Mucosa of gallbladder (tissue), 1 donor: ENCODE data around the gene SLC17A6. TPM values are rescaled to one million over a fixed set of nuclear protein-coding genes. Genes with fewer than 3 reads are reported as not detected.

Experiments
- DNase-seq: peaks from one replicate; pipeline ENCODE4 v3.0.0-alpha.2; 2020; ENCODE audit warnings: low spot score
- total RNA-seq: library from RNA; stranded (reverse); gene quantifications from one replicate; pipeline ENCODE4 v1.2.1, GENCODE V29; 2021
- donor health status: DM: no; HTN: no; CAD: no.

Gene SLC17A6
- total RNA-seq, 1 donor from 2014 or later: not detected

DNA sequence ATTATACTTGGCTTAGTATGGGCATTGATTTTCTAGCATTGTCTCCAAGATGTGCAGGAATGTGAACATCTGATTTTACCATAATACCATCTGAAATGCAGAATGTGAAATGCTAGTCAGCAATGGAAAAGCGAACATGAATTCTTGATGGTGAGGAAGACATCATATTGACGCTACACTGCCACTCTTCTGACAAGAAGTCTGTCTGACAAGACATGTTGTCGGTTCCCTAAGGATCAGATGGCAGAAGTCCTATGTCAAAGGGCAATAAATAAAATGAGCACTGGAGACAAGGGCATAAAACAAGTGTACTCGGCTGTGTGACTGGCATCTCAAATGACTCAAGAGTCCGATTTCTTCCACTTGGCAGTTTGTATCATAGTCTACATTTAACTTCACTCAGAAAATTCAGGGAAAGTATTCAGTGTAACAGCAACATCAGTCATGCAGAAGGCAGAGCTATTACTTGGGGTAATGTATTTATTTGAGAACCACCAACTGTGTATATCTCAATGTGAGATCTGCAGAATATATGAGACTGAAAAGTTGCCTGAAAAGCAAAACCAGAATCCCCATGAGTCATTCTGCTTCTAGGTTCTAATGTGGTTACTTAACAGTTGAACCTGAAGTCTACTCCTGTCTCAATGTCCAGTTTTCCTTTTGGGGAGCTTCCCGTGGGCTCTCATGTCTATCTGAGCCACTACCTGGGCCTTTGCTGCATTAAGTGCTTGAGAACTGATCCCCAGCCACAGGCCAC is 51.5 kb downstream of the SLC17A6 start:
- no peak for DNase-seq

DNA sequence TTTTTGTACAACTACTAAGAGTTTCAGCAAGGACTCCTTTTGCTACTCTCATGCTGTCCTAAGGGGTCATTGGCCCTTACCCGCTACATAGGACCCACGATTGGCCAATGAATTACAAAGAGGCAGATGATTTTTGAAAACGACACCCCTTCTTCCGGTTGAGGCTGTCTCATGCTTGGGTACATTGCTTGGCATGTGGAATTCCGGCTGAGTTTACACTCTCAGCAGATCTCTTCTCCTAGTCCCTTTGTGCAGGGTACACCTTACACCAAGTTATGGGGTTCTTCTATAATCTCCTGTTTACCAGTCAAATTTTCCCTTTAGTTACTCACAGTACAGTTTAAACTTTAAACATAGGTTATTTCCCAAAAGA is 52.1 kb downstream of the SLC17A6 start:
- DNase-seq: no peak

DNA sequence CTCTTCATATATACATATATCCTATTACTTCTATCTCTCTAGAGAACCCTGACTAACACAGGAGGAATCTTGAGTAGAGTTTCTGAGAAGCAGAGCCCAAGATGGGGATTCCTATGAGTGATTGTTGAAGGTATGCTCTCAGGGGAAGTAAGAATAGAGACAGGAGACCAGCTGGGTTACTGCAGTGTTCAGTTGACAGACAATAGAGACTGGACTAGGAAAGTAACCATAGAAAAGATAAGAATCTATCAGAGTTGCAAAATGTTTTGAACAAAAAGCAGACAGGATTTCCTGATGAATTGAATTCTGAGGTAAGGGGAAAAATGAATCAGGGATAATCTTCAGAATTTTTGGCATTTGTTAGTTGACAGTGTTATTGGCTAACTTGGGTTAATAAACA is 54.4 kb downstream of the SLC17A6 start:
- DNase-seq: no peak

DNA sequence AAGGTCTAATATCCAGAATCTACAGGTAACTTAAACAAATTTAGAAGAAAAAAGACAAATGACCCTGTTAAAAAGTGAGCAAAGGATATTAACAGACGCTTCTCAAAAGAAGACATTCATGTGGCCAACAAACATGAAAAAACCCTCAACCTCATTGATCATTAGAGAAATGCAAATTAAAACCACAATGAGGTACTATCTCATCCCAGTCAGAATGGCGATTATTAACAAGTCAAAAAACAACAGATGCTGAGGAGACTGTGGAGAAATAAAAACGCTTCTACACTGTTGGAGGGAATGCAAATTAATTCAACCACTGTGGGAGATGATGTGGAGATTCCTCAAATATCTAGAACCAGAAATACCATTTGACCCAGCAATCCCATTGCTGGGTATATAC is 67.2 kb downstream of the SLC17A6 start:
- DNase-seq: no peak

GRCh38 chr11:22407267-22407666 is 69.1 kb downstream of the SLC17A6 start:
- DNase-seq: no peak

DNA sequence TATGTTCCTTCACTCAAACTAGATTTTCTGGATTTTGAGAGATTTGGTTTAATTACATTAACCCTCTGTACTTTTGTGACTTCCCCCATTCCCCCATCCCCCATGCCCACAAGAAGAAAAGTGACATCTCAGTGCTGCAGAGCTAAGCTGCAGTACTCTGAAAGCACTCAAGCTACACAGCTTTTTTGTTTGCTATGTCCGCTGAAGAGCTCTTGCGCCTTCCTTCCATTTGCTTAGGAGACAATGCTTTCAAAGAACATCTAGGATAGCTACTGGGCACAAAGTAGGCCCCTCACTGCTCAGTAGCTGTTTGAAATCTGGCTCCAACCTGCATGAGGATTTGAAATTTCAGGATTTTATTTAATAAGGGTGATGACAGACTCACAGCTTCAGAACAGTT is 69.7 kb downstream of the SLC17A6 start:
- DNase-seq: no peak

DNA sequence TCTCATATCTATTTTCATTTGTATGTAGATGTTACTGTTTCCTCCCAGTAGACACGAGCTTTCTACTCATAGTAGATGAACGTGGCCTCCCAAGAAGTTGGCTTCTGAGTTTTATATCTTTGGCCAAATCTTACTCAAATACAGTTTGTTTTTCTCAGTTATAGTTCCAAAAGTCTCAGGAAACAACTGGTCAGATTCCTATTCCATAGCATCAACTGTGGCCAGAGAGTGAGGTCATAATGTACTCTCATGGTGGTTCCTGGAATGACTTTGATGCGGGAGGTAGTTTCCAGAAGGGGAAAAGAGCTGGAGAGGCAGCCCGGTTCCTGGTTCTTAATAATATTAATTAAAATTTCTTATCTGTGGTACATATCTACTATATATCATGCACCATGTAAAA is 77.3 kb downstream of the SLC17A6 start:
- DNase-seq: no peak

DNA sequence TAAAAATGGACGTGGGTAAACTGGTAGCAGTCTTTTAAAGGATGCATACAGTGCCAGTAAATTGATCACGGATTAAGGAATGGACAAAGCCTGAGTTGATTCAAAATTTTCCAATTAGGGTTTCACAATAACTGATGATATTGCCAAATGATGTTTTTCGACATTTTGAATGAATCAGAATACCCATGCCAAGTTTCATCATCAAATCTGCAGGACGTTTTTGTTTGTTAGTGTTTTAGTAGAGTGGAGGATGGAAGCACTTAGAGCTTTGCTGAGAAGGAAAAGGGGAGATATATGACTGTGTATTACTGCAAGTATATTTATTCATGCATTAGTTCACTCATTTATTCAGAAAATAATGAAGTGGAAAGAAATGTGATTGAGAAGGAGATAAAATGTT is 78.3 kb downstream of the SLC17A6 start:
- DNase-seq: no peak

GRCh38 chr11:22426915-22427314 is 88.7 kb downstream of the SLC17A6 start:
- no peak for DNase-seq

Other genes starting within 250 kb of the SLC17A6 start
- gene ANO5, start 145.3 kb upstream of the SLC17A6 start, total RNA-seq: 10.4 TPM